Endothelial cell of hepatic sinusoid (primary cell): ENCODE data around the gene PITPNM3.

Experiments
- in situ Hi-C: cut with HindIII; loops from 2 replicates; pipeline ENCODE4 v1.10.0; 2017; ENCODE audit warnings: low sequenced_read_pairs

PITPNM3 gene

GRCh38 chr17:6530324-6530920, 25.9 kb downstream of the PITPNM3 start:
- in situ Hi-C loops = no loop called here

GRCh38 chr17:6528557-6528956, 27.8 kb downstream of the PITPNM3 start:
- in situ Hi-C loops = no loop called here

- in situ Hi-C loops = no loop called here
Observed at GRCh38 chr17:6526362-6527152, 29.8 kb downstream of the PITPNM3 start.

- in situ Hi-C loops = no loop called here
Observed at GRCh38 chr17:6525731-6526130, 30.6 kb downstream of the PITPNM3 start.

- in situ Hi-C loops = no loop called here
Observed at GRCh38 chr17:6525141-6525540, 31.2 kb downstream of the PITPNM3 start.

GRCh38 chr17:6524520-6524919, 31.8 kb downstream of the PITPNM3 start:
- in situ Hi-C loops = no loop called here

GRCh38 chr17:6523809-6524355, 32.5 kb downstream of the PITPNM3 start:
- in situ Hi-C loops = no loop called here

GRCh38 chr17:6523330-6523729, 33.0 kb downstream of the PITPNM3 start:
- in situ Hi-C loops = no loop called here

GRCh38 chr17:6521586-6521985, 34.8 kb downstream of the PITPNM3 start:
- in situ Hi-C loops = no loop called here

- in situ Hi-C loops = no loop called here
Observed at GRCh38 chr17:6517062-6517461, 39.3 kb downstream of the PITPNM3 start.

- in situ Hi-C loops = no loop called here
Observed at GRCh38 chr17:6514371-6514770, 42.0 kb downstream of the PITPNM3 start.

- in situ Hi-C loops = no loop called here
Observed at GRCh38 chr17:6512552-6512951, 43.8 kb downstream of the PITPNM3 start.

- in situ Hi-C loops = no loop called here
Observed at GRCh38 chr17:6510321-6510977, 45.9 kb downstream of the PITPNM3 start.

- in situ Hi-C loops = no loop called here
Observed at GRCh38 chr17:6509921-6510320, 46.4 kb downstream of the PITPNM3 start.

- in situ Hi-C loops = no loop called here
Observed at GRCh38 chr17:6509031-6509771, 47.2 kb downstream of the PITPNM3 start.

- in situ Hi-C loops = no loop called here
Observed at GRCh38 chr17:6508519-6509030, 47.8 kb downstream of the PITPNM3 start.

- in situ Hi-C loops = no loop called here
Observed at GRCh38 chr17:6508016-6508415, 48.3 kb downstream of the PITPNM3 start.

- in situ Hi-C loops = no loop called here
Observed at GRCh38 chr17:6507535-6507934, 48.8 kb downstream of the PITPNM3 start.

GRCh38 chr17:6506679-6507231, 49.6 kb downstream of the PITPNM3 start:
- in situ Hi-C loops = no loop called here

- in situ Hi-C loops = no loop called here
Observed at GRCh38 chr17:6505425-6506142, 50.8 kb downstream of the PITPNM3 start.
